ENCODE results near the gene GPSM3.
"Not testable (repeated sequence)": the region's sequence is repeated elsewhere in the genome, so short reads cannot be mapped to it uniquely, and the experiment has no call there.

GPSM3 gene

DNA sequence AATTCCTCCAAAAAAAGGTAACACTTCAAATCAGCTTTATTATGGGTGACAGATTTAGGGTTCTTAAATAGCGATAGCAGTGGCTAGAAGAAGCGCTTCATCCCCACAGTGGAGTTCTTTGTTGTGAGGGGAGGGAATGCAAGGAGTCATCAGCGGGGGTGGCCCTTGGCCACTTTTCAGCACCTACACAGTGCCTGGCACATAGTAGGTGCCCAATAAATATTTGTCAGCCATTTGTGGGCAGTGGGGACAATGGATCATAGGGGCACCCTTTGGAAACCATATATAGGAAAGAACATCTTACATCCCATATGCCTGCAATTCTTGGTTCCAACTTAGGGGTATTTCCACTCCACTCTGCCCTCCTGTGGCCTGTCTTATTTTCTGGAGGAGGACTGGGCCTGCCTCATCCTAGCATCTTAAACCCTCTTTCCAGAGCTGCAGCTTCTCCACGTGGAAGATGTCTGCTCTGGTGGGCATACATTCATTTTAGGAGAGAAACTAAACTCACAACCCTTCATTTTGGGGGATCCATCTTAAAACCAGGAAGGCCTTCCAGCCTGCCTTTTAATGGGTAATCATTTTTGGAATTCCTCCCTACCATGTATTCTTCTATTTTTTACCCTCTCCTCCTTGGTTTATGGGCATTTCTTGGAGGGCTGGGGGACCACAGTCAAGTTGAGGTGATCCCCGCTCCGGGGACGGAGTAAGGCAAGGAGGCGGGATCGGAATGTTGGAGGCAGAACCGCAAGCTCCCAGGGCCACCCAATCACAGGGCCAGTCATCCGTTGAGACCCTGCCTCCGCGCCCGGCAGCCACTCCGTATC is 2.6 kb upstream of the GPSM3 start:
- Histone ChIP-seq H3K9me3 (ENCODE audit: low read length) (no peaks in the 10 kb centered on the region), H3F3A (ENCODE audit: insufficient read depth, low read length) (0 out of 2 replicates have a peak, but pooled peaks cover 3% of the 10 kb centered on the region), H3K27me3 (ENCODE audit: insufficient read depth, low read length) (no peaks in the 10 kb centered on the region), H3K4me2 (ENCODE audit: low read length) (peak overlapping the region; percentile 97), H3K9ac (ENCODE audit: low read length) (peak overlapping the region; percentile 89), H3K4me1 (ENCODE audit: insufficient read depth, low read length, severe bottlenecking) (peaks cover 54% of the 10 kb centered on the region), H3K9me2 (ENCODE audit: low read depth, low read length) (no peaks in the 10 kb centered on the region), H2AFZ (ENCODE audit: low read length) (no peak overlapping the region), H3K4me3 (ENCODE audit: low read depth, low read length, poor library complexity, severe bottlenecking) (peak overlapping the region; percentile 77), H4K20me1 (ENCODE audit: insufficient read depth, low read length) (no peaks in the 10 kb centered on the region), H3K79me2 (ENCODE audit: insufficient read depth, low read length) (no peaks in the 10 kb centered on the region), H3K27ac (ENCODE audit: low read depth, low read length, poor library complexity, severe bottlenecking) (peak overlapping the region; percentile 76), H3K36me3 (ENCODE audit: insufficient read depth, low read length) (no peaks in the 10 kb centered on the region)
- TF ChIP-seq, protein P1, sequence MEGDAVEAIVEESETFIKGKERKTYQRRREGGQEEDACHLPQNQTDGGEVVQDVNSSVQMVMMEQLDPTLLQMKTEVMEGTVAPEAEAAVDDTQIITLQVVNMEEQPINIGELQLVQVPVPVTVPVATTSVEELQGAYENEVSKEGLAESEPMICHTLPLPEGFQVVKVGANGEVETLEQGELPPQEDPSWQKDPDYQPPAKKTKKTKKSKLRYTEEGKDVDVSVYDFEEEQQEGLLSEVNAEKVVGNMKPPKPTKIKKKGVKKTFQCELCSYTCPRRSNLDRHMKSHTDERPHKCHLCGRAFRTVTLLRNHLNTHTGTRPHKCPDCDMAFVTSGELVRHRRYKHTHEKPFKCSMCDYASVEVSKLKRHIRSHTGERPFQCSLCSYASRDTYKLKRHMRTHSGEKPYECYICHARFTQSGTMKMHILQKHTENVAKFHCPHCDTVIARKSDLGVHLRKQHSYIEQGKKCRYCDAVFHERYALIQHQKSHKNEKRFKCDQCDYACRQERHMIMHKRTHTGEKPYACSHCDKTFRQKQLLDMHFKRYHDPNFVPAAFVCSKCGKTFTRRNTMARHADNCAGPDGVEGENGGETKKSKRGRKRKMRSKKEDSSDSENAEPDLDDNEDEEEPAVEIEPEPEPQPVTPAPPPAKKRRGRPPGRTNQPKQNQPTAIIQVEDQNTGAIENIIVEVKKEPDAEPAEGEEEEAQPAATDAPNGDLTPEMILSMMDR (IDR thresholded peaks at IDR 0.05; ENCODE audit: low read length), result peak; percentile 67
- no peak for TF ChIP-seq EZH2 (IDR thresholded peaks at IDR 0.05; ENCODE audit: borderline replicate concordance, low read length)

DNA sequence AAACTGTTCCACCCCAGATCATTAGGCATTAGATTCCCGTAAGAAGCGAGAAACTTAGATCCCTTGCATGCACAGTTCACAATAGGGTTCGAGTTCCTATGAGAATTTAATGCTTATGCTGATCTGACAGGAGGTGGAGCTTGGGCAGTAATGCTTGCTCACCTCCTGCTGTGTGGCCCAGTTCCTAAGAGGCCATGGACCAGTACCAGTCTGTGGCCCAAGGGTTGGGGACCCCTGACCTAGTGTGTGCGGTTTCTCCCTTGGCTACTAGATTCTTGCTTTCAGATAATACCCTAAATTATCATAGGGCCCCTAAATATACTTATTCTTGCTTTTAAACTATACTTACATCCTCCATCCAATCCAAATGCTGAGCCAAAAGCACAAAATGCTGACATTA is 1.9 kb upstream of the GPSM3 start:
- Histone ChIP-seq H4K20me1 (ENCODE audit: insufficient read depth, low read length) (no peaks in the 10 kb centered on the region), H3K4me1 (ENCODE audit: insufficient read depth, low read length, severe bottlenecking) (peaks cover 55% of the 10 kb centered on the region), H3F3A (ENCODE audit: insufficient read depth, low read length) (0 out of 2 replicates have a peak, but pooled peaks cover 3% of the 10 kb centered on the region), H3K9me3 (ENCODE audit: low read length) (no peaks in the 10 kb centered on the region), H3K9ac (ENCODE audit: low read length) (no peak overlapping the region), H3K36me3 (ENCODE audit: insufficient read depth, low read length) (no peaks in the 10 kb centered on the region), H3K9me2 (ENCODE audit: low read depth, low read length) (no peaks in the 10 kb centered on the region), H3K27ac (ENCODE audit: low read depth, low read length, poor library complexity, severe bottlenecking) (peak overlapping the region; percentile 53), H3K4me3 (ENCODE audit: low read depth, low read length, poor library complexity, severe bottlenecking) (no peak overlapping the region), H3K4me2 (ENCODE audit: low read length) (no peak overlapping the region), H3K27me3 (ENCODE audit: insufficient read depth, low read length) (no peaks in the 10 kb centered on the region), H2AFZ (ENCODE audit: low read length) (no peak overlapping the region), H3K79me2 (ENCODE audit: insufficient read depth, low read length) (no peaks in the 10 kb centered on the region)
- TF ChIP-seq EZH2 (IDR thresholded peaks at IDR 0.05; ENCODE audit: borderline replicate concordance, low read length), result no peak
- TF ChIP-seq, protein P1 (IDR thresholded peaks at IDR 0.05; ENCODE audit: low read length), result no peak

DNA sequence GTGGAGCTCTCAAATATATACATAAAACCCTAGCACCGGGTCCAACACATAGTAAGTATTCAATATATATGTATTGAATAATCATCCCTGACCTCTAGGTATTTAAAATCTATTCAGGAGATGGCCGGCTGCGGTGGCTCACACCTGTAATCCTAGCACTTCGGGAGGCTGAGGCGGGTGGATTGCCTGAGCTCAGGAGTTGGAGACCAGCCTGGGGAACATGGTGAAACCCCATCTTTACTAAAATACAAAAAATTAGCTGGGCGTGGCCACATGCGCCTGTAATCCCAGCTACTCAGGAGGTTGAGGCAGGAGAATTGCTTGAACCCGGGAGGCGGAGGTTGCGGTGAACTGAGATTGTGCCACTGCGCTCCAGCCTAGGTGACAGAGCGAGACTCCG is 653 bp upstream of the GPSM3 start:
- Histone ChIP-seq H3K4me1 (ENCODE audit: insufficient read depth, low read length, severe bottlenecking) (peaks cover 66% of the 10 kb centered on the region), H3K9ac (ENCODE audit: low read length) (peak overlapping the region; percentile 86), H3K27ac (ENCODE audit: low read depth, low read length, poor library complexity, severe bottlenecking) (peak overlapping the region; percentile 88), H2AFZ (ENCODE audit: low read length) (peak overlapping the region; percentile 54; the same call in 1 of the 2 replicates), H3K4me2 (ENCODE audit: low read length) (peak overlapping the region; percentile 86), H3K4me3 (ENCODE audit: low read depth, low read length, poor library complexity, severe bottlenecking) (peak overlapping the region; percentile 73)
- H3K36me3 ChIP-seq (ENCODE audit: insufficient read depth, low read length); H3K9me3 ChIP-seq (ENCODE audit: low read length); H3K79me2 ChIP-seq (ENCODE audit: insufficient read depth, low read length); H3K27me3 ChIP-seq (ENCODE audit: insufficient read depth, low read length); H3F3A ChIP-seq (ENCODE audit: insufficient read depth, low read length); H3K9me2 ChIP-seq (ENCODE audit: low read depth, low read length); H4K20me1 ChIP-seq (ENCODE audit: insufficient read depth, low read length): not testable (repeated sequence)

All from OCI-LY1 (cell line).